ENCODE data around the gene ROR2. TPM values are rescaled to one million over a fixed set of nuclear protein-coding genes. Genes with fewer than 3 reads are reported as not detected.

The ROR2 gene
- total and polyA plus RNA-seq, 4 donors, result 0.13 to 0.84 (median 0.52) TPM

DNA sequence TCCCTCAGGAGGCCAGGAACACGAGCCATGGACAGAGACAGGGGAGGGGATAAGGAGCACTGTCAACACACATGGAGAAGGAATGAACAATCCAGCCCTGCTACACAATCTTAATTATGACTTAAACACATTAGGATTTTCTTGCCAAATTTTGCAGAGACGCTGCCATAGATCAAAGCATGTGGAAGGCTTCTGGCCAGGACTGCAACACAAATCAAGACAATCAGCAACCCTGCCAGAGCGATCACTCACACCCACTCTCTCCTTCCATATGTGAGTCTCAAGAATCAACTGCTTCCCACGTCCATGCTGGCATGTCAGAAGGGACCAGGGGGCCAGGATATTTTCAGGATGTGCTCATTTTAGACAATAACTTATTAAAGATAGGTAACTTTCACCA lies 85.6 kb downstream of the ROR2 start (continued):
- TF ChIP-seq SP1 (IDR thresholded peaks at IDR 0.05), result no peak

DNA sequence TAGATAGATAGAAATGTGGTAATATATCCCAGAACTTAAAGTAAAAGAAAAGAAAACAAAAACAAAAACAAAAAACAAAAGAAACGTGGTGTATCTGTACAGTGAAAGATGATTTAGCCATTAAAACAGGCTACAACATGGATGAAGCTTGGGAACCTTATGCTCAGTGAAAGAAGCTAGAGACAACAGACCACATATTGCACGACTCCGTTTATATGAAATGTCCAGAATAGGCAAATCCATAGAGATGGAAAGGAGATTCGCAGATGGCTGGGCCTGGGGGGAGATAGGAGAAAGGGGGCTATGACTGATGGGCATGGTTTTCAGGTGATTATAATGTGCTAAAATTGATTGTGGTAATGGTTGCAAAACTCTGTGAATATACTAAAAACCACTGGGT lies 86.6 kb downstream of the ROR2 start:
- Histone ChIP-seq H3K9me3 (ENCODE audit: control insufficient read depth in 4 of 4, low read length in 3 of 4) (no peaks in the 10 kb centered on the region), H3K4me3 (ENCODE audit: low read depth in 1 of 3, low read length in 3 of 3) (no peak overlapping the region), H3K27me3 (ENCODE audit: control insufficient read depth in 4 of 4, insufficient read depth in 4 of 4, low read length in 3 of 4) (no peaks in the 10 kb centered on the region), H3K27ac (ENCODE audit: low read depth in 1 of 2, low read length in 2 of 2) (no peak overlapping the region), H3K36me3 (ENCODE audit: control insufficient read depth in 4 of 4, insufficient read depth in 3 of 4, low read depth in 1 of 4, low read length in 3 of 4) (no peaks in the 10 kb centered on the region), H3K4me1 (ENCODE audit: control insufficient read depth in 4 of 4, insufficient read depth in 4 of 4, low read length in 3 of 4) (no peaks in the 10 kb centered on the region), H3K9ac (ENCODE audit: low read depth in 1 of 2, low read length in 2 of 2) (no peak overlapping the region)
- 85% methylated on average over 4 of the region's 4 CpGs for WGBS
- no peak for DNase-seq (ENCODE audit: low spot score)
- no peak for TF ChIP-seq GABPA (IDR thresholded peaks at IDR 0.05 in 1 of 2, conservative IDR thresholded peaks at IDR 0.05 in 1 of 2)
- TF ChIP-seq, protein P1, sequence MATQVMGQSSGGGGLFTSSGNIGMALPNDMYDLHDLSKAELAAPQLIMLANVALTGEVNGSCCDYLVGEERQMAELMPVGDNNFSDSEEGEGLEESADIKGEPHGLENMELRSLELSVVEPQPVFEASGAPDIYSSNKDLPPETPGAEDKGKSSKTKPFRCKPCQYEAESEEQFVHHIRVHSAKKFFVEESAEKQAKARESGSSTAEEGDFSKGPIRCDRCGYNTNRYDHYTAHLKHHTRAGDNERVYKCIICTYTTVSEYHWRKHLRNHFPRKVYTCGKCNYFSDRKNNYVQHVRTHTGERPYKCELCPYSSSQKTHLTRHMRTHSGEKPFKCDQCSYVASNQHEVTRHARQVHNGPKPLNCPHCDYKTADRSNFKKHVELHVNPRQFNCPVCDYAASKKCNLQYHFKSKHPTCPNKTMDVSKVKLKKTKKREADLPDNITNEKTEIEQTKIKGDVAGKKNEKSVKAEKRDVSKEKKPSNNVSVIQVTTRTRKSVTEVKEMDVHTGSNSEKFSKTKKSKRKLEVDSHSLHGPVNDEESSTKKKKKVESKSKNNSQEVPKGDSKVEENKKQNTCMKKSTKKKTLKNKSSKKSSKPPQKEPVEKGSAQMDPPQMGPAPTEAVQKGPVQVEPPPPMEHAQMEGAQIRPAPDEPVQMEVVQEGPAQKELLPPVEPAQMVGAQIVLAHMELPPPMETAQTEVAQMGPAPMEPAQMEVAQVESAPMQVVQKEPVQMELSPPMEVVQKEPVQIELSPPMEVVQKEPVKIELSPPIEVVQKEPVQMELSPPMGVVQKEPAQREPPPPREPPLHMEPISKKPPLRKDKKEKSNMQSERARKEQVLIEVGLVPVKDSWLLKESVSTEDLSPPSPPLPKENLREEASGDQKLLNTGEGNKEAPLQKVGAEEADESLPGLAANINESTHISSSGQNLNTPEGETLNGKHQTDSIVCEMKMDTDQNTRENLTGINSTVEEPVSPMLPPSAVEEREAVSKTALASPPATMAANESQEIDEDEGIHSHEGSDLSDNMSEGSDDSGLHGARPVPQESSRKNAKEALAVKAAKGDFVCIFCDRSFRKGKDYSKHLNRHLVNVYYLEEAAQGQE (IDR thresholded peaks at IDR 0.05), result no peak
- TF ChIP-seq SP1 (IDR thresholded peaks at IDR 0.05), result no peak
- no peak for TF ChIP-seq YY1 (IDR thresholded peaks at IDR 0.05)
- TF ChIP-seq, protein P2, sequence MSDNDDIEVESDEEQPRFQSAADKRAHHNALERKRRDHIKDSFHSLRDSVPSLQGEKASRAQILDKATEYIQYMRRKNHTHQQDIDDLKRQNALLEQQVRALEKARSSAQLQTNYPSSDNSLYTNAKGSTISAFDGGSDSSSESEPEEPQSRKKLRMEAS (IDR thresholded peaks at IDR 0.05), result no peak
- no peak for TF ChIP-seq HNF4G (IDR thresholded peaks at IDR 0.05)
- no peak for TF ChIP-seq EGR1 (IDR thresholded peaks at IDR 0.05; ENCODE audit: low read depth in 2 of 2)
- TF ChIP-seq JUND (IDR thresholded peaks at IDR 0.05), result no peak
- TF ChIP-seq, protein P3, sequence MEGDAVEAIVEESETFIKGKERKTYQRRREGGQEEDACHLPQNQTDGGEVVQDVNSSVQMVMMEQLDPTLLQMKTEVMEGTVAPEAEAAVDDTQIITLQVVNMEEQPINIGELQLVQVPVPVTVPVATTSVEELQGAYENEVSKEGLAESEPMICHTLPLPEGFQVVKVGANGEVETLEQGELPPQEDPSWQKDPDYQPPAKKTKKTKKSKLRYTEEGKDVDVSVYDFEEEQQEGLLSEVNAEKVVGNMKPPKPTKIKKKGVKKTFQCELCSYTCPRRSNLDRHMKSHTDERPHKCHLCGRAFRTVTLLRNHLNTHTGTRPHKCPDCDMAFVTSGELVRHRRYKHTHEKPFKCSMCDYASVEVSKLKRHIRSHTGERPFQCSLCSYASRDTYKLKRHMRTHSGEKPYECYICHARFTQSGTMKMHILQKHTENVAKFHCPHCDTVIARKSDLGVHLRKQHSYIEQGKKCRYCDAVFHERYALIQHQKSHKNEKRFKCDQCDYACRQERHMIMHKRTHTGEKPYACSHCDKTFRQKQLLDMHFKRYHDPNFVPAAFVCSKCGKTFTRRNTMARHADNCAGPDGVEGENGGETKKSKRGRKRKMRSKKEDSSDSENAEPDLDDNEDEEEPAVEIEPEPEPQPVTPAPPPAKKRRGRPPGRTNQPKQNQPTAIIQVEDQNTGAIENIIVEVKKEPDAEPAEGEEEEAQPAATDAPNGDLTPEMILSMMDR (IDR thresholded peaks at IDR 0.05; ENCODE audit: low read depth, low read length, missing input control), result no peak

DNA sequence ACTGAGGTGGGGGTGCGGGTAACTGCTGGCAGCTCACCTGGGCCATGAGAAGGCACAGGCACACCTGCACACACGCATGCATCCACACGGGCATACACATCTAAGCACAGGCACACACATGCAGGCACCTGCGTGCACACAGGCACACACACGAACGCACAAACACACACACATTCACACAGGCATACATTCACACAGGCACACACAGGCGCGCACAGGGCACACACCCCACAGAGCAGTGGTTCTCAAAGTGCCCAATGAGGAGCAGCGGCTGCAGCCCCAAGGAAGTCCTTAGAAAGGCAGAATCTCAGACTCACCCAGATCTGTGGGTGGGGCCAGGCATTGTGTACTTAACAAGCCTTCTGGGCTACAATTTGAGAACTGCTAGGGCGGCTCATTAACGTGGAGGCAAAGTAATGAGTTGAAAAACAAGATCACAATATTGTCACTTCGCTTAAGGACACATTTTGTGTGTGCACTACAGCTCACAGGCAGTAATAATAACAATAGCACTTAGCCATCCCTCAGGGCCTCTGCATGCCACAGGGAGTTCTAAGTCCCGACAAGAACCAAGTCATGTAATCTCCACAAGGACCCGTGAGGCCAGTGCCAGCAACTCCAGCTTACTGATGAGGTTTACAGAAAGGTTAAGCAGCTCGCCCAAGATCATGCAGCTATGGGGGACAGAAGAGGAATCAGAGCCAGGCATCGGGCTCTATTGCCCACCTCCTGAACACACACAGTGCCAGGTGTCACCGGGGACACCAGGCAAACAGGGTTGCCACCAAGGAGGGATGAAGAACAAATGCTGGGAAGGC lies 91.6 kb downstream of the ROR2 start:
- Histone ChIP-seq H3K4me1 (ENCODE audit: control insufficient read depth in 4 of 4, insufficient read depth in 4 of 4, low read length in 3 of 4) (no peaks in the 10 kb centered on the region), H3K27me3 (ENCODE audit: control insufficient read depth in 4 of 4, insufficient read depth in 4 of 4, low read length in 3 of 4) (peaks cover 0 to 3% (median 0%) of the 10 kb centered on the region in 4 donors), H3K4me3 (ENCODE audit: low read depth in 1 of 3, low read length in 3 of 3) (no peak overlapping the region), H3K9me3 (ENCODE audit: control insufficient read depth in 4 of 4, low read length in 3 of 4) (no peaks in the 10 kb centered on the region), H3K36me3 (ENCODE audit: control insufficient read depth in 4 of 4, insufficient read depth in 3 of 4, low read depth in 1 of 4, low read length in 3 of 4) (no peaks in the 10 kb centered on the region), H3K27ac (ENCODE audit: low read depth in 1 of 2, low read length in 2 of 2) (no peak overlapping the region), H3K9ac (ENCODE audit: low read depth in 1 of 2, low read length in 2 of 2) (no peak overlapping the region)
- WGBS, result 91% methylated on average over 17 of the region's 17 CpGs
- no peak for DNase-seq (ENCODE audit: low spot score)
- TF ChIP-seq RXRA (IDR thresholded peaks at IDR 0.05) (no peak), GABPA (IDR thresholded peaks at IDR 0.05 in 1 of 2, conservative IDR thresholded peaks at IDR 0.05 in 1 of 2) (no peak), RAD21 (IDR thresholded peaks at IDR 0.05) (no peak), SP1 (IDR thresholded peaks at IDR 0.05) (no peak), FOXA2 (IDR thresholded peaks at IDR 0.05) (no peak), YY1 (IDR thresholded peaks at IDR 0.05) (no peak), TAF1 (conservative IDR thresholded peaks at IDR 0.05) (no peak), HNF4G (IDR thresholded peaks at IDR 0.05) (no peak), NR2F2 (IDR thresholded peaks at IDR 0.05) (no peak), JUND (IDR thresholded peaks at IDR 0.05) (no peak), EGR1 (IDR thresholded peaks at IDR 0.05; ENCODE audit: low read depth in 2 of 2) (no peak), FOXA1 (IDR thresholded peaks at IDR 0.05) (no peak)
- TF ChIP-seq, protein P2 (IDR thresholded peaks at IDR 0.05), result no peak
- TF ChIP-seq, protein P3 (IDR thresholded peaks at IDR 0.05; ENCODE audit: low read depth, low read length, missing input control), result no peak
- TF ChIP-seq, protein P4, sequence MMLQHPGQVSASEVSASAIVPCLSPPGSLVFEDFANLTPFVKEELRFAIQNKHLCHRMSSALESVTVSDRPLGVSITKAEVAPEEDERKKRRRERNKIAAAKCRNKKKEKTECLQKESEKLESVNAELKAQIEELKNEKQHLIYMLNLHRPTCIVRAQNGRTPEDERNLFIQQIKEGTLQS (IDR thresholded peaks at IDR 0.05), result no peak
- TF ChIP-seq, protein P1 (IDR thresholded peaks at IDR 0.05), result no peak

Data from liver (tissue), 9 donors.